SK-N-SH treated with all-trans-retinoic acid at 6 μM for 48 hours (cell line): ENCODE measurements around the gene CXCR2.
"Not testable (repeated sequence)": the region's sequence is repeated elsewhere in the genome, so short reads cannot be mapped to it uniquely, and the experiment has no call there.

Experiments used
- ESRRG ChIP-seq: fragments of 250-450 bp; sonication (Bioruptor Pico); IDR thresholded peaks from 2 replicates; pipeline ENCODE4 v1.6.1; 2021; ENCODE audit warnings: mild to moderate bottlenecking
- GLIS3 ChIP-seq: fragments of 250-450 bp; sonication (Bioruptor Pico); IDR thresholded peaks from 2 replicates; pipeline ENCODE4 v1.5.0; 2020; ENCODE audit warnings: mild to moderate bottlenecking, moderate library complexity
- PATZ1 ChIP-seq: fragments of 250-450 bp; sonication (Bioruptor Pico); IDR thresholded peaks from 2 replicates; pipeline ENCODE4 v1.8.0; 2020; ENCODE audit warnings: mild to moderate bottlenecking, moderate library complexity, borderline replicate concordance
- POU6F1 ChIP-seq: fragments of 250-450 bp; sonication (Bioruptor Pico); IDR thresholded peaks from 2 replicates; pipeline ENCODE4 v1.8.0; 2021; ENCODE audit warnings: low read depth, mild to moderate bottlenecking, moderate library complexity, borderline replicate concordance
- RARB ChIP-seq: fragments of 250-450 bp; sonication (Bioruptor Pico); IDR thresholded peaks from 2 replicates; pipeline ENCODE4 v1.8.0; 2021; ENCODE audit warnings: mild to moderate bottlenecking, moderate library complexity
- TCF4 ChIP-seq: fragments of 250-450 bp; sonication (Bioruptor Pico); IDR thresholded peaks from 2 replicates; pipeline ENCODE4 v1.8.0; 2021; ENCODE audit warnings: mild to moderate bottlenecking, moderate library complexity, borderline replicate concordance
- ZFP3 ChIP-seq: fragments of 250-450 bp; sonication (Bioruptor Pico); IDR thresholded peaks from 2 replicates; pipeline ENCODE4 v1.5.0; 2020; ENCODE audit warnings: mild to moderate bottlenecking, moderate library complexity
- ZNF70 ChIP-seq: fragments of 450-650 bp; formaldehyde crosslinking; IDR thresholded peaks from 2 replicates; pipeline ENCODE4 v1.5.0; 2020; ENCODE audit warnings: mild to moderate bottlenecking, moderate library complexity
- ZNF8 ChIP-seq: fragments of 450-650 bp; formaldehyde crosslinking; IDR thresholded peaks from 2 replicates; pipeline ENCODE4 v1.5.0; 2020; ENCODE audit warnings: mild to moderate bottlenecking, moderate library complexity

- TF ChIP-seq RARB; ESRRG (CRISPR knock-in tag); ZNF70 (CRISPR knock-in tag); GLIS3 (CRISPR knock-in tag); PATZ1 (CRISPR knock-in tag); ZNF8 (CRISPR knock-in tag); POU6F1; ZFP3; TCF4 (CRISPR knock-in tag): not testable (repeated sequence)
These were observed 4.0 kb upstream of the CXCR2 start for GRCh38 chr2:218121789-218122188.
